GM10248 (cell line): ENCODE data around the gene IL33.

ENCODE experiments used
- CTCF ChIA-PET: fragments of 300-600 bp; sonication (Branson Sonifier 250); formaldehyde crosslinking; extraction: SDS; loops from one replicate; lab custom pipeline; 2021; ENCODE audit warnings: antibody characterized with exemption; lab: Yijun Ruan, JAX
- POLR2A ChIA-PET: fragments of 350-650 bp; sonication (Branson Sonifier 250); formaldehyde crosslinking; extraction: SDS; loops from one replicate; lab custom pipeline; 2020; ENCODE audit warnings: antibody characterized with exemption; lab: Yijun Ruan, JAX
- DNase-seq: peaks from one replicate; pipeline ENCODE4 v3.0.0; 2012; ENCODE audit errors: extremely low spot score
- CTCF ChIP-seq: IDR thresholded peaks from 2 replicates; pipeline ENCODE4 v1.5.1; 2012; ENCODE audit warnings: mild to moderate bottlenecking, low read depth; ENCODE audit errors: extremely low read depth, missing control alignments, control extremely low read depth

IL33 gene

GRCh38 chr9:6195714-6196360 is 19.8 kb upstream of the IL33 start:
- POLR2A ChIA-PET = no interaction called here
- DNase-seq = no peak
- CTCF ChIA-PET = interaction anchor here (1.6 to 2.4 kb wide), 3 partner anchors 8 to 110 kb away, joined by 5 to 9 read pairs (median 6); no protein-coding TSS in a partner anchor
- no peak for TF ChIP-seq CTCF

GRCh38 chr9:6197330-6197729 is 18.3 kb upstream of the IL33 start:
- ChIA-PET CTCF (interaction anchor here (0.8 to 2.4 kb wide), 3 partner anchors 10 to 109 kb away, joined by 6 to 9 read pairs (median 7); no protein-coding TSS in a partner anchor), POLR2A (no interaction called here)
- TF ChIP-seq CTCF = no peak
- no peak for DNase-seq

GRCh38 chr9:6198251-6198650 is 17.4 kb upstream of the IL33 start:
- DNase-seq = no peak
- CTCF ChIA-PET = interaction anchor here (0.8 to 2.4 kb wide), 4 partner anchors 11 to 108 kb away, joined by 6 to 9 read pairs (median 8); no protein-coding TSS in a partner anchor
- POLR2A ChIA-PET = no interaction called here
- TF ChIP-seq CTCF = no peak

- ChIA-PET CTCF (interaction anchor here (1.3 to 1.7 kb wide), 2 partner anchors 14 to 145 kb away, joined by 4 to 8 read pairs; no protein-coding TSS in a partner anchor), POLR2A (no interaction called here)
- no peak for DNase-seq
- no peak for TF ChIP-seq CTCF
Measured at GRCh38 chr9:6199596-6199995, 16.0 kb upstream of the IL33 start.

GRCh38 chr9:6200761-6201160 is 14.8 kb upstream of the IL33 start:
- DNase-seq = no peak
- no peak for TF ChIP-seq CTCF
- ChIA-PET POLR2A (no interaction called here), CTCF (no interaction called here)

GRCh38 chr9:6209966-6210365 is 5.6 kb upstream of the IL33 start:
- CTCF ChIA-PET = no interaction called here
- TF ChIP-seq CTCF = no peak
- no peak for DNase-seq
- POLR2A ChIA-PET = no interaction called here
